Thyroid gland (tissue), 4 donors: ENCODE results near the gene CDH23. TPM values are rescaled to one million over a fixed set of nuclear protein-coding genes. Genes with fewer than 3 reads are reported as not detected.
A peak's percentile ranks its signal among the peaks of the same experiment; 100 is the strongest.

Source experiments
- DNase-seq, 2 donors: peaks; one replicate each; pipeline ENCODE4 v3.0.0-alpha.2; 2019
- H3K27ac ChIP-seq, 3 donors: fragments of 200-600 bp; sonication (generic); 1 replicate in 2 of 3; 2 replicates in 1 of 3; pipeline ENCODE4 v1.5.1; 2016 to 2019; ENCODE audit warnings: mild to moderate bottlenecking in 1 of 3, moderate library complexity in 1 of 3
- H3K27me3 ChIP-seq: fragments of 200-600 bp; sonication (generic); one replicate; pipeline ENCODE4 v1.5.1; 2019
- H3K36me3 ChIP-seq, 2 donors: fragments of 200-600 bp; sonication (generic); one replicate each; pipeline ENCODE4 v1.5.1; 2016 to 2019
- H3K4me1 ChIP-seq, 2 donors: fragments of 200-600 bp; sonication (generic); one replicate each; pipeline ENCODE4 v1.5.1; 2017 to 2019
- H3K4me3 ChIP-seq, 3 donors: fragments of 200-600 bp; sonication (generic); replicated peaks in 1 of 3; 1 replicate in 2 of 3; 2 replicates in 1 of 3; pipeline ENCODE4 v1.5.1; 2016; ENCODE audit warnings: mild to moderate bottlenecking in 1 of 3
- H3K9me3 ChIP-seq: fragments of 200-600 bp; sonication (generic); one replicate; pipeline ENCODE4 v1.5.1; 2017
- CTCF ChIP-seq, 6 experiments: fragments of 200-600 bp in 3 of 6; fragments of 450-650 bp in 3 of 6; sonication (generic) in 3 of 6; IDR thresholded peaks; one replicate each; pipeline ENCODE4 v1.5.1; 2016 to 2019; ENCODE audit warnings: antibody characterized with exemption in 6 of 6, mild to moderate bottlenecking in 2 of 6, inconsistent platforms in 1 of 6, moderate library complexity in 1 of 6
- POLR2A ChIP-seq, 2 donors: fragments of 450-650 bp; IDR thresholded peaks; one replicate each; pipeline ENCODE4 v1.6.1; 2017; ENCODE audit warnings: antibody characterized with exemption in 2 of 2, mild to moderate bottlenecking in 2 of 2, moderate library complexity in 1 of 2
- WGBS, 2 donors: methylation state at CpG; one replicate each; pipeline ENCODE4 v1.1.5; 2017; 5-methylcytosine and 5-hydroxymethylcytosine counted together
- intact Hi-C: fragments of 100-400 bp; cut with DNase I; formaldehyde crosslinking; loops from one replicate; pipeline ENCODE4 v1.15.1; 2023
- total RNA-seq, 4 donors: library from RNA; depleted of rRNA; stranded (reverse); fragments of >200 nt; gene quantifications; one replicate each; pipeline ENCODE4 v1.2.3, GENCODE V29; 2016

CDH23 gene
- total RNA-seq, 4 donors from 2014 or later: 3.0 to 4.2 (median 3.9) TPM

GRCh38 chr10:71594934-71595571 lies 198.3 kb downstream of the CDH23 start:
- H3K27me3 ChIP-seq: no peaks in the 10 kb centered on the region
- intact Hi-C loops: no loop called here
- no peak overlapping the region for H3K4me3 ChIP-seq
- WGBS, 2 donors: 88 to 95% methylated on average over 8 of the region's 8 CpGs
- no peaks in the 10 kb centered on the region for H3K36me3 ChIP-seq
- H3K4me1 ChIP-seq: peaks cover 6 to 9% of the 10 kb centered on the region in 2 donors
- no peak overlapping the region for H3K27ac ChIP-seq
- DNase-seq: no peak
- no peaks in the 10 kb centered on the region for H3K9me3 ChIP-seq
- TF ChIP-seq CTCF (IDR thresholded peaks at IDR 0.05) (no peak), POLR2A (IDR thresholded peaks at IDR 0.05) (no peak)

GRCh38 chr10:71595649-71596048 lies 198.9 kb downstream of the CDH23 start:
- intact Hi-C loops: no loop called here

GRCh38 chr10:71596127-71596526 lies 199.4 kb downstream of the CDH23 start:
- no peak overlapping the region for H3K4me3 ChIP-seq
- no peaks in the 10 kb centered on the region for H3K27me3 ChIP-seq
- no peaks in the 10 kb centered on the region for H3K36me3 ChIP-seq
- intact Hi-C loops: no loop called here
- DNase-seq: no peak
- 97 to 100% methylated on average over 3 of the region's 3 CpGs for WGBS, 2 donors
- no peaks in the 10 kb centered on the region for H3K9me3 ChIP-seq
- TF ChIP-seq CTCF (IDR thresholded peaks at IDR 0.05) (no peak), POLR2A (IDR thresholded peaks at IDR 0.05) (no peak)
- H3K27ac ChIP-seq: no peak overlapping the region
- peaks cover 0 to 4% of the 10 kb centered on the region in 2 donors for H3K4me1 ChIP-seq

More at GRCh38 chr10:71595649-71596048, 198.9 kb downstream of the CDH23 start:
- TF ChIP-seq POLR2A (IDR thresholded peaks at IDR 0.05) (no peak), CTCF (IDR thresholded peaks at IDR 0.05) (no peak)
- DNase-seq: no peak
- Histone ChIP-seq H3K27ac (no peak overlapping the region), H3K27me3 (no peaks in the 10 kb centered on the region), H3K9me3 (no peaks in the 10 kb centered on the region), H3K4me1 (peaks cover 0 to 4% of the 10 kb centered on the region in 2 donors), H3K4me3 (no peak overlapping the region), H3K36me3 (no peaks in the 10 kb centered on the region)
- 88 to 94% methylated on average over 7 of the region's 7 CpGs for WGBS, 2 donors

- Histone ChIP-seq H3K9me3 (no peaks in the 10 kb centered on the region), H3K36me3 (no peaks in the 10 kb centered on the region), H3K4me3 (no peak overlapping the region), H3K27ac (no peak overlapping the region), H3K27me3 (no peaks in the 10 kb centered on the region), H3K4me1 (peaks cover 0 to 4% of the 10 kb centered on the region in 2 donors)
- TF ChIP-seq CTCF (IDR thresholded peaks at IDR 0.05) (no peak), POLR2A (IDR thresholded peaks at IDR 0.05) (no peak)
- no peak for DNase-seq
- 95 to 96% methylated on average over 6 to 7 of the region's 8 CpGs for WGBS, 2 donors
- intact Hi-C loops: no loop called here
Measured at GRCh38 chr10:71596759-71597158, 200.0 kb downstream of the CDH23 start.

- Histone ChIP-seq H3K27ac (peak overlapping the region; percentile 52 to 65 (median 53)), H3K27me3 (no peaks in the 10 kb centered on the region), H3K36me3 (no peaks in the 10 kb centered on the region), H3K4me3 (no peak overlapping the region), H3K9me3 (no peaks in the 10 kb centered on the region), H3K4me1 (peaks cover 0 to 4% of the 10 kb centered on the region in 2 donors)
- no peak for TF ChIP-seq CTCF (IDR thresholded peaks at IDR 0.05)
- TF ChIP-seq POLR2A (IDR thresholded peaks at IDR 0.05): no peak
- DNase-seq: no peak
- intact Hi-C loops: no loop called here
- WGBS, 2 donors: 61 to 75% methylated on average over 4 to 12 of the region's 12 CpGs
Measured at GRCh38 chr10:71597821-71598498, 201.2 kb downstream of the CDH23 start.
